Fibroblast of skin of left biceps (primary cell): Measurements from ENCODE around the gene HS6ST3.
"Not testable (repeated sequence)": the region's sequence is repeated elsewhere in the genome, so short reads cannot be mapped to it uniquely, and the experiment has no call there.

Experiments
- DNase-seq, 2 experiments: peaks; one replicate each; pipeline ENCODE4 v3.0.0-alpha.2; 2013; ENCODE audit warnings: low read depth in 2 of 2

Gene HS6ST3

GRCh38 chr13:96728463-96728862, 638.6 kb downstream of the HS6ST3 start:
- no peak for DNase-seq

GRCh38 chr13:96730676-96731075, 640.8 kb downstream of the HS6ST3 start:
- no peak for DNase-seq

- DNase-seq: no peak
Measured at GRCh38 chr13:96734499-96734898, 644.6 kb downstream of the HS6ST3 start.

GRCh38 chr13:96741779-96742178, 651.9 kb downstream of the HS6ST3 start:
- no peak for DNase-seq

GRCh38 chr13:96743296-96744089, 653.6 kb downstream of the HS6ST3 start:
- no peak for DNase-seq

- no peak for DNase-seq
Measured at GRCh38 chr13:96744367-96745331, 654.7 kb downstream of the HS6ST3 start.

GRCh38 chr13:96746886-96747285, 657.0 kb downstream of the HS6ST3 start:
- no peak for DNase-seq

- DNase-seq: no peak
Measured at GRCh38 chr13:96749825-96750224, 659.9 kb downstream of the HS6ST3 start.

- no peak for DNase-seq
Measured at GRCh38 chr13:96751089-96751488, 661.2 kb downstream of the HS6ST3 start.

GRCh38 chr13:96762876-96763275, 673.0 kb downstream of the HS6ST3 start:
- DNase-seq: no peak

GRCh38 chr13:96766306-96766705, 676.4 kb downstream of the HS6ST3 start:
- no peak for DNase-seq

GRCh38 chr13:96768524-96768923, 678.6 kb downstream of the HS6ST3 start:
- DNase-seq: no peak

- DNase-seq: no peak
Measured at GRCh38 chr13:96769874-96770273, 680.0 kb downstream of the HS6ST3 start.

GRCh38 chr13:96771486-96772367, 681.8 kb downstream of the HS6ST3 start:
- DNase-seq: peak in 1 of 2 experiments; percentile 17

GRCh38 chr13:96772426-96772825, 682.5 kb downstream of the HS6ST3 start:
- no peak for DNase-seq

GRCh38 chr13:96778302-96778701, 688.4 kb downstream of the HS6ST3 start:
- DNase-seq: not testable (repeated sequence)

GRCh38 chr13:96779691-96780090, 689.8 kb downstream of the HS6ST3 start:
- no peak for DNase-seq

- DNase-seq: no peak
Measured at GRCh38 chr13:96780105-96780504, 690.2 kb downstream of the HS6ST3 start.

GRCh38 chr13:96781141-96781540, 691.2 kb downstream of the HS6ST3 start:
- no peak for DNase-seq

GRCh38 chr13:96782186-96782585, 692.3 kb downstream of the HS6ST3 start:
- DNase-seq: no peak

GRCh38 chr13:96783057-96783456, 693.1 kb downstream of the HS6ST3 start:
- no peak for DNase-seq

GRCh38 chr13:96783511-96783910, 693.6 kb downstream of the HS6ST3 start:
- no peak for DNase-seq
